CD14-positive monocyte (primary cell): ENCODE measurements around the gene LIF. TPM values are rescaled to one million over a fixed set of nuclear protein-coding genes. Genes with fewer than 3 reads are reported as not detected.
A peak's percentile ranks its signal among the peaks of the same experiment; 100 is the strongest.

Experiments
- DNase-seq, 3 donors: peaks; one replicate each; pipeline ENCODE4 v3.0.0-alpha.2; 2011 to 2022
- H2AFZ ChIP-seq: 2 replicates; pipeline ENCODE4 v1.6.0; 2012; ENCODE audit warnings: mild to moderate bottlenecking, low read depth, low read length, inconsistent platforms; ENCODE audit not compliant: insufficient read depth, poor library complexity, severe bottlenecking
- H3K27ac ChIP-seq, 2 donors: 1 replicate in 1 of 2; 2 replicates in 1 of 2; pipeline ENCODE4 v1.5.1; 2012 to 2013; ENCODE audit warnings: low read length in 2 of 2, control low read depth in 1 of 2, inconsistent platforms in 1 of 2, low read depth in 1 of 2, mild to moderate bottlenecking in 1 of 2
- H3K27me3 ChIP-seq, 2 donors: one replicate each; pipeline versions ENCODE4 v1.6.0 to v1.6.1; 2011 to 2013; ENCODE audit warnings: low read length in 2 of 2; ENCODE audit not compliant: control insufficient read depth in 2 of 2, insufficient read depth in 2 of 2
- H3K36me3 ChIP-seq, 2 donors: replicated peaks in 1 of 2; 1 replicate in 1 of 2; 2 replicates in 1 of 2; pipeline versions ENCODE4 v1.5.1 to v1.6.1; 2012 to 2013; ENCODE audit warnings: low read length in 2 of 2, control low read depth in 1 of 2, inconsistent platforms in 1 of 2, mild to moderate bottlenecking in 1 of 2; ENCODE audit not compliant: insufficient read depth in 2 of 2, control insufficient read depth in 1 of 2
- H3K4me1 ChIP-seq, 2 donors: 1 replicate in 1 of 2; 2 replicates in 1 of 2; pipeline versions ENCODE4 v1.5.1 to v1.6.1; 2012 to 2013; ENCODE audit warnings: low read length in 2 of 2, control low read depth in 1 of 2, inconsistent platforms in 1 of 2, mild to moderate bottlenecking in 1 of 2, moderate library complexity in 1 of 2; ENCODE audit not compliant: insufficient read depth in 2 of 2, control insufficient read depth in 1 of 2
- H3K4me2 ChIP-seq: replicated peaks from 2 replicates; pipeline ENCODE3; 2012; ENCODE audit warnings: low read length, moderate library complexity, mild to moderate bottlenecking; ENCODE audit not compliant: poor library complexity, severe bottlenecking; ENCODE audit errors: extremely low read depth
- H3K4me3 ChIP-seq, 3 experiments: fragments of 200-600 bp in 1 of 3; sonication (generic) in 1 of 3; replicated peaks in 1 of 3; 1 replicate in 2 of 3; 2 replicates in 1 of 3; pipeline ENCODE4 v1.5.1; 2011 to 2013; ENCODE audit warnings: low read length in 3 of 3, mild to moderate bottlenecking in 3 of 3, control low read depth in 2 of 3, low read depth in 2 of 3, inconsistent platforms in 1 of 3, moderate library complexity in 1 of 3
- H3K79me2 ChIP-seq: 2 replicates; pipeline ENCODE4 v1.6.0; 2012; ENCODE audit warnings: mild to moderate bottlenecking, control low read depth, inconsistent platforms, low read length, moderate library complexity; ENCODE audit not compliant: insufficient read depth
- H3K9ac ChIP-seq: 2 replicates; pipeline ENCODE4 v1.6.0; 2017; ENCODE audit warnings: low read length, mild to moderate bottlenecking; ENCODE audit not compliant: insufficient read depth, poor library complexity, severe bottlenecking
- H3K9me3 ChIP-seq, 2 donors: replicated peaks in 1 of 2; 1 replicate in 1 of 2; 2 replicates in 1 of 2; pipeline versions ENCODE4 v1.5.1 to v1.6.1; 2012 to 2013; ENCODE audit warnings: low read length in 2 of 2, control low read depth in 1 of 2; ENCODE audit not compliant: control insufficient read depth in 1 of 2, insufficient read depth in 1 of 2
- H4K20me1 ChIP-seq: 2 replicates; pipeline ENCODE4 v1.6.0; 2012; ENCODE audit warnings: mild to moderate bottlenecking, low read length, control low read depth, moderate library complexity; ENCODE audit not compliant: insufficient read depth
- H3K27ac Mint-ChIP-seq, 7 donors: one replicate each; pipeline ENCODE4 v1.8.0; 2020; ENCODE audit warnings: mild to moderate bottlenecking in 7 of 7, mixed read lengths in 7 of 7, moderate library complexity in 6 of 7, inconsistent platforms in 2 of 7
- H3K27me3 Mint-ChIP-seq, 3 donors: one replicate each; pipeline ENCODE4 v1.8.0; 2021 to 2022; ENCODE audit warnings: low read depth in 3 of 3, mild to moderate bottlenecking in 3 of 3, mixed read lengths in 3 of 3, moderate library complexity in 3 of 3, inconsistent platforms in 1 of 3
- H3K36me3 Mint-ChIP-seq, 2 donors: one replicate each; pipeline ENCODE4 v1.8.0; 2020; ENCODE audit warnings: mixed read lengths in 2 of 2, inconsistent platforms in 1 of 2, mild to moderate bottlenecking in 1 of 2
- H3K4me1 Mint-ChIP-seq: one replicate; pipeline ENCODE4 v1.8.0; 2020; ENCODE audit warnings: mild to moderate bottlenecking, mixed read lengths
- H3K4me3 Mint-ChIP-seq, 2 donors: one replicate each; pipeline ENCODE4 v1.8.0; 2020; ENCODE audit warnings: mild to moderate bottlenecking in 2 of 2, mixed read lengths in 2 of 2, moderate library complexity in 1 of 2
- H3K9me3 Mint-ChIP-seq, 7 donors: one replicate each; pipeline ENCODE4 v1.8.0; 2020 to 2022; ENCODE audit warnings: mixed read lengths in 7 of 7, mild to moderate bottlenecking in 6 of 7, moderate library complexity in 6 of 7, inconsistent platforms in 2 of 7
- WGBS: methylation state at CpG from one replicate; pipeline ENCODE4 v1.1.5; 2013; ENCODE audit warnings: missing lambda C conversion rate; ENCODE audit not compliant: insufficient coverage; 5-methylcytosine and 5-hydroxymethylcytosine counted together
- intact Hi-C, 2 donors: fragments of 100-400 bp; cut with micrococcal nuclease; formaldehyde crosslinking; loops; one replicate each; pipeline versions ENCODE4 v1.15.0 to v1.15.1; 2023
- polyA plus RNA-seq, 3 donors: library from polyadenylated mRNA; depleted of rRNA in 1 of 3; unstranded in 2 of 3; stranded (reverse) in 1 of 3; fragments of 300-500 nt in 2 of 3; fragments of >200 nt in 1 of 3; fragmentation: Illumina TruSeq in 2 of 3; gene quantifications; 1 replicate in 2 of 3; 2 replicates in 1 of 3; pipeline ENCODE4 v1.2.3, GENCODE V29; 2012 to 2021
- TF ChIP-seq, protein P1 (sequence below): fragments of 200-600 bp; IDR thresholded peaks from one replicate; pipeline ENCODE4 v1.8.0; 2022; ENCODE audit warnings: antibody characterized with exemption, mild to moderate bottlenecking

The LIF gene
- polyA plus RNA-seq, 3 donors: 7.0 TPM; not detected in 2

DNA sequence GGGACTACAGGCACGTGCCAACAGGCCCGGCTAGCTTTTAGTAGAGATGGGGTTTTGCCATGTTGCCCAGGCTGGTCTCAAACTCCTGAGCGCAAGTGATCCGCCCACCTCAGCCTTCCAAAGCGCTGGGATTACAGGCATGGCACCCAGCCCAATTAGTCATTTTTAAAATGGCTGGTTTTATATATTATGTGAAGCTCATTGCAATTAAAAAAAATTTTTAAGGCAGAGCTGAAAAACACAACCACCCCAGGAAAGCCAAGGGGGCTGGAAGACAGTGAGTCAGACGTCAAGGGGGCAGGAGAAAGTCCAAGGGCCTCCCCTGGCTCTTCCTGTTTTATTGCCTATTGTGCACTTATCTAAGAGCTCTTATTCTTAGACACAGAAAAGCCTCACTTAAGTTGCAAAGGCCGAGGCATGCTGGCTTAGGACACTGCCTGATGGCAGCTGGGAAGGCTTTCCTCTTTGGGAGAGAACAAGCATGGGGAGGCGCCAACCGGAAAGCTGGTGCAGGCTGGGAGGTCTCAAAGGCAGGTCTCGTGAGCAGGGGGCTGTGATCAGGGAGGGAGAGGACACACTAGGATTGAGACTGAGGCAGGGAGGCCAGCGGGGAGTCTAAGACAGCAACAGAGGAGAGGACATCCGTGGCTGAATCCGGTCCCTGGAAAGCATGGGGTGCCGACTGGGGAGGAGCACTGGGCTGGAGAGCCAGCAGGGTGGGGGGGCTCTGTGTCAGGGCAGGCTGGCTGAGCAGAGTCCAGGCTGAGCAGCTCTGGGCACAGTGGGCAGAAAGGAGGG is 31.2 kb upstream of the LIF start:
- Histone ChIP-seq H4K20me1 (no peaks in the 10 kb centered on the region), H3K9me3 (no peaks in the 10 kb centered on the region), H2AFZ (no peak overlapping the region), H3K4me3 (peak overlapping the region in 1 of 3 experiments; percentile 36), H3K9ac (peak overlapping the region; percentile 49), H3K4me2 (peak overlapping the region; percentile 53), H3K36me3 (no peaks in the 10 kb centered on the region), H3K79me2 (no peaks in the 10 kb centered on the region), H3K27me3 (peaks cover 0 to 10% of the 10 kb centered on the region in 2 donors), H3K27ac (peak overlapping the region in 1 of 2 donors; percentile 64), H3K4me1 (peaks cover 77 to 86% of the 10 kb centered on the region in 2 donors)
- peaks cover 11 to 25% (median 20%) of the 10 kb centered on the region in 3 donors for H3K27me3 Mint-ChIP-seq
- DNase-seq: peak; percentile 78 to 91 (median 84)
- TF ChIP-seq, protein P1, sequence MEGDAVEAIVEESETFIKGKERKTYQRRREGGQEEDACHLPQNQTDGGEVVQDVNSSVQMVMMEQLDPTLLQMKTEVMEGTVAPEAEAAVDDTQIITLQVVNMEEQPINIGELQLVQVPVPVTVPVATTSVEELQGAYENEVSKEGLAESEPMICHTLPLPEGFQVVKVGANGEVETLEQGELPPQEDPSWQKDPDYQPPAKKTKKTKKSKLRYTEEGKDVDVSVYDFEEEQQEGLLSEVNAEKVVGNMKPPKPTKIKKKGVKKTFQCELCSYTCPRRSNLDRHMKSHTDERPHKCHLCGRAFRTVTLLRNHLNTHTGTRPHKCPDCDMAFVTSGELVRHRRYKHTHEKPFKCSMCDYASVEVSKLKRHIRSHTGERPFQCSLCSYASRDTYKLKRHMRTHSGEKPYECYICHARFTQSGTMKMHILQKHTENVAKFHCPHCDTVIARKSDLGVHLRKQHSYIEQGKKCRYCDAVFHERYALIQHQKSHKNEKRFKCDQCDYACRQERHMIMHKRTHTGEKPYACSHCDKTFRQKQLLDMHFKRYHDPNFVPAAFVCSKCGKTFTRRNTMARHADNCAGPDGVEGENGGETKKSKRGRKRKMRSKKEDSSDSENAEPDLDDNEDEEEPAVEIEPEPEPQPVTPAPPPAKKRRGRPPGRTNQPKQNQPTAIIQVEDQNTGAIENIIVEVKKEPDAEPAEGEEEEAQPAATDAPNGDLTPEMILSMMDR: no peak
- 21% methylated on average over 8 of the region's 14 CpGs for WGBS
- H3K4me1 Mint-ChIP-seq: peaks cover 92% of the 10 kb centered on the region
- H3K9me3 Mint-ChIP-seq: peaks cover 0 to 5% (median 0%) of the 10 kb centered on the region in 7 donors
- H3K27ac Mint-ChIP-seq: peak overlapping the region; percentile 44 to 95 (median 89)
- peaks cover 3 to 25% of the 10 kb centered on the region in 2 donors for H3K36me3 Mint-ChIP-seq
- intact Hi-C loops: no loop called here
- H3K4me3 Mint-ChIP-seq: peak overlapping the region; percentile 63 to 82

DNA sequence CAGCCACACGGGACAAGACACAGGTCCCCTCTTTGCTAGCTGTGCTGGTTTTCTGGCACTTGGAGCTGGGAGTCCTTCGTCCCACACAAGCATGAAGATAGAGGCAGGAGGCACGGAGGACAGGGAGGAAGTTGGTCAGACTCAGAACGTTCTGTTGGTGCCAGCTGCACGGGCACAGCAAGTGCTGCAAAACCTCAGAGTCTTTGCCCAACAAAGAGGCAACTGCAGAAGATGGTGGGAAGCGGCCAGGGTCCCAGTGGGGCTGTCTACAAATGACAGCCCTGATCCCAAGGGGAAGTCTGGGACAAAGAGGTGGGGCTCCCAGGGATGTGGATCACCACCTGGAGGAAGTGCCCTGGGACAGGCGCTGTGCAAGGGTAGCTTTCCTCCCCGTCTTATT is 29.5 kb upstream of the LIF start:
- WGBS: 17% methylated on average over 7 of the region's 8 CpGs
- peak overlapping the region; percentile 57 to 99 (median 75) for H3K27ac Mint-ChIP-seq
- DNase-seq: peak in 2 of 3 donors; percentile 41 to 48

More for the DNA sequence above, 29.5 kb upstream of the LIF start:
- Histone ChIP-seq H3K9me3 (no peaks in the 10 kb centered on the region), H3K79me2 (no peaks in the 10 kb centered on the region), H3K27me3 (peaks cover 0 to 10% of the 10 kb centered on the region in 2 donors), H3K36me3 (no peaks in the 10 kb centered on the region), H3K4me1 (peaks cover 80 to 91% of the 10 kb centered on the region in 2 donors), H3K27ac (peak overlapping the region in 1 of 2 donors; percentile 21), H3K4me3 (peak overlapping the region in 1 of 3 experiments; percentile 6), H3K4me2 (no peak overlapping the region), H2AFZ (no peak overlapping the region), H4K20me1 (no peaks in the 10 kb centered on the region), H3K9ac (no peak overlapping the region)
- Mint-ChIP-seq H3K4me1 (peaks cover 97% of the 10 kb centered on the region), H3K4me3 (peak overlapping the region; percentile 24 to 78), H3K9me3 (peaks cover 0 to 9% (median 0%) of the 10 kb centered on the region in 7 donors), H3K27me3 (peaks cover 11 to 28% (median 24%) of the 10 kb centered on the region in 3 donors), H3K36me3 (peaks cover 10 to 32% of the 10 kb centered on the region in 2 donors)
- TF ChIP-seq, protein P1: no peak
- intact Hi-C loops: loop anchor here in 1 of 2 donors (1.0 kb wide), 1 partner anchor 11 kb away; no protein-coding TSS in a partner anchor
